ENCODE measurements around the gene ARHGAP31. TPM values are rescaled to one million over a fixed set of nuclear protein-coding genes. Genes with fewer than 3 reads are reported as not detected.

The ARHGAP31 gene, protein sequence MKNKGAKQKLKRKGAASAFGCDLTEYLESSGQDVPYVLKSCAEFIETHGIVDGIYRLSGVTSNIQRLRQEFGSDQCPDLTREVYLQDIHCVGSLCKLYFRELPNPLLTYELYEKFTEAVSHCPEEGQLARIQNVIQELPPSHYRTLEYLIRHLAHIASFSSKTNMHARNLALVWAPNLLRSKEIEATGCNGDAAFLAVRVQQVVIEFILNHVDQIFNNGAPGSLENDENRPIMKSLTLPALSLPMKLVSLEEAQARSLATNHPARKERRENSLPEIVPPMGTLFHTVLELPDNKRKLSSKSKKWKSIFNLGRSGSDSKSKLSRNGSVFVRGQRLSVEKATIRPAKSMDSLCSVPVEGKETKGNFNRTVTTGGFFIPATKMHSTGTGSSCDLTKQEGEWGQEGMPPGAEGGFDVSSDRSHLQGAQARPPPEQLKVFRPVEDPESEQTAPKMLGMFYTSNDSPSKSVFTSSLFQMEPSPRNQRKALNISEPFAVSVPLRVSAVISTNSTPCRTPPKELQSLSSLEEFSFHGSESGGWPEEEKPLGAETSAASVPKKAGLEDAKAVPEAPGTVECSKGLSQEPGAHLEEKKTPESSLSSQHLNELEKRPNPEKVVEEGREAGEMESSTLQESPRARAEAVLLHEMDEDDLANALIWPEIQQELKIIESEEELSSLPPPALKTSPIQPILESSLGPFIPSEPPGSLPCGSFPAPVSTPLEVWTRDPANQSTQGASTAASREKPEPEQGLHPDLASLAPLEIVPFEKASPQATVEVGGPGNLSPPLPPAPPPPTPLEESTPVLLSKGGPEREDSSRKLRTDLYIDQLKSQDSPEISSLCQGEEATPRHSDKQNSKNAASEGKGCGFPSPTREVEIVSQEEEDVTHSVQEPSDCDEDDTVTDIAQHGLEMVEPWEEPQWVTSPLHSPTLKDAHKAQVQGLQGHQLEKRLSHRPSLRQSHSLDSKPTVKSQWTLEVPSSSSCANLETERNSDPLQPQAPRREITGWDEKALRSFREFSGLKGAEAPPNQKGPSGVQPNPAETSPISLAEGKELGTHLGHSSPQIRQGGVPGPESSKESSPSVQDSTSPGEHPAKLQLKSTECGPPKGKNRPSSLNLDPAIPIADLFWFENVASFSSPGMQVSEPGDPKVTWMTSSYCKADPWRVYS (N-terminal part only)
- total RNA-seq = 1.1 and 2.3 TPM in 2 replicates

DNA sequence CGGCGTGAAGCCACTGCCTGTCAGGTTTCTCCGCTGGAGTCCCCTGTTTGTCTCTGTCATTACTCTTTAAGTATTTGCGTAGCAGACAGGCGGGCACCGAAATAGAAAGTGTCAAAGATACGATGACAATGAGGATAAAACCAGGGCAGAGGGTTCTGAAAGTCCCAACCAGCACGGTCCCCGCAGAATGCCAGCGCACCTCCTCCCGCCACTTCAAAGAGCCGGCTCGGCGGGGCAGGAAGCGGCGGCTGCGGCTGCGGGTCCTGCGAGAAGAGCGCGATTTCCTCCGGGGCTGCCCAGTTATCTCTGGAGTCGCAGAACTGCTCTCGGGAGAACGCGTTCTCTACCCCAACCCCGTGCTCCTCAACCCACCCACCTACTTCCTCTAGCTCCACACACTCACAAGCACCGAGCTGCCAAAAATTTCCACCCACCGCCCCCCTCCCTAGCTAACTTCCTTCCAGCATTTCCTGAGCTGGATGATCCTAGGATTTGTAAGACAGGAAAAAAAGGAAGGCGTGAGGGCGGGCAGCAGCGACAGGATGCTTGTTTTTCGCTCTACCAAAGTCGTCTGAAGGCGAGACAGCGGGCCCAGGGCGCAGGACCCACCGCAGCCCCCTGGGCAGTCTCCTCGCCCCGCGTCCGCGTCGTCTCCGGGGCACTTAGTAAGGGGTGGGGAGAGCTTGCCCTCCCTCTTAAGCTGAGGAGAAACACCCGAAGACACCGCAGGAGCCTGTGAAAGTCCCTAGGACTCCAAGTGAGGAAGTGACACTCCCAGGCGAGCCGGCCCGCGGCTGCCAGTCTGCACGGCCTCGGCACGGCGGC, at the start of gene ARHGAP31:
Gene ARHGAP31, plus strand, starts transcription at position 513 of the 825 bp plus-strand sequence. CDS start 522 bp downstream, outside the sequence.

GRCh38 chr3:119463171-119464169, 169.3 kb downstream of the ARHGAP31 start, which contains the start of gene TMEM39A:
TSS of gene TMEM39A (minus strand) at chr3:119463615. CDS start at chr3:119462074, 1,541 bp downstream.

Other genes with a start within 250 kb of the ARHGAP31 start
- gene TEX55, start 148.2 kb upstream of the ARHGAP31 start, total RNA-seq = not detected in 2 replicates
- gene UPK1B, start 120.8 kb upstream of the ARHGAP31 start, total RNA-seq = 179 and 199 TPM in 2 replicates
- 34.3 and 51.7 TPM in 2 replicates for gene B4GALT4, start 53.5 kb upstream of the ARHGAP31 start, total RNA-seq
- 28.7 and 29.1 TPM in 2 replicates for gene TMEM39A, start 169.2 kb downstream of the ARHGAP31 start, total RNA-seq
- gene POGLUT1, start 174.6 kb downstream of the ARHGAP31 start, total RNA-seq = 12.2 and 12.6 TPM in 2 replicates
- 57.1 and 57.3 TPM in 2 replicates for gene TIMMDC1, start 204.2 kb downstream of the ARHGAP31 start, total RNA-seq

Measured in airway epithelial cell (primary cell).